ENCODE measurements around the gene FAM81B. TPM values are rescaled to one million over a fixed set of nuclear protein-coding genes. Genes with fewer than 3 reads are reported as not detected.
"Not testable (repeated sequence)": the region's sequence is repeated elsewhere in the genome, so short reads cannot be mapped to it uniquely, and the experiment has no call there.

Gene FAM81B
- total RNA-seq (ENCODE audit: low replicate concordance): not detected in 2 replicates

GRCh38 chr5:95390812-95391492 lies at the start of gene FAM81B:
Gene FAM81B, plus strand, starts transcription at chr5:95391366. Its CDS starts 24 bp downstream, at chr5:95391390.
- Mint-ChIP-seq H3K9me3 (no peaks in the 10 kb centered on the region), H3K4me3 (no peak within 1 kb of the TSS), H3K27me3 (ENCODE audit: insufficient read depth, low read depth) (peaks cover 2% of the 10 kb centered on the region), H3K4me1 (peaks cover 7% of the 10 kb centered on the region), H3K36me3 (no peaks in the 10 kb centered on the region), H3K27ac (peak within 1 kb of the TSS; percentile 92)
- no peaks in the 10 kb centered on the region for H3K79me2 ChIP-seq (ENCODE audit: low read depth)
- no peaks in the 10 kb centered on the region for H4K20me1 ChIP-seq (ENCODE audit: low read depth)
- H3K36me3 ChIP-seq: no peaks in the 10 kb centered on the region
- no peak within 1 kb of the TSS for H3K9ac ChIP-seq
- H3K9me3 ChIP-seq (ENCODE audit: low read depth): no peaks in the 10 kb centered on the region
- no peaks in the 10 kb centered on the region for H3K27me3 ChIP-seq
- no peak within 1 kb of the TSS for H3K4me3 ChIP-seq
- no peak for DNase-seq (ENCODE audit: low spot score)
- no peaks in the 10 kb centered on the region for H3K4me1 ChIP-seq
- no peaks in the 10 kb centered on the region for H3F3A ChIP-seq (ENCODE audit: low read depth)
- no peak within 1 kb of the TSS for H2AFZ ChIP-seq (replicated peaks)
- H3K27ac ChIP-seq: no peak within 1 kb of the TSS
- H3K4me2 ChIP-seq: no peak within 1 kb of the TSS
- TF ChIP-seq EZH2 (IDR thresholded peaks at IDR 0.05): no peak

- not testable (repeated sequence) for H3K36me3 Mint-ChIP-seq
Measured at GRCh38 chr5:95341444-95341843, 49.7 kb upstream of the FAM81B start.

GRCh38 chr5:95347506-95348120 lies 43.6 kb upstream of the FAM81B start:
- H3K4me2 ChIP-seq: no peak overlapping the region
- H3K9me3 Mint-ChIP-seq: no peaks in the 10 kb centered on the region
- no peaks in the 10 kb centered on the region for H3K79me2 ChIP-seq (ENCODE audit: low read depth)
- H4K20me1 ChIP-seq (ENCODE audit: low read depth): no peaks in the 10 kb centered on the region
- H3K27me3 ChIP-seq: no peaks in the 10 kb centered on the region
- no peak overlapping the region for H3K27ac Mint-ChIP-seq
- no peak overlapping the region for H3K4me3 ChIP-seq
- TF ChIP-seq EZH2 (IDR thresholded peaks at IDR 0.05): no peak
- TF ChIP-seq EZH2phosphoT487 (IDR thresholded peaks at IDR 0.05): no peak
- TF ChIP-seq CTCF (IDR thresholded peaks at IDR 0.05): no peak
- H3F3A ChIP-seq (ENCODE audit: low read depth): no peaks in the 10 kb centered on the region
- no peak for DNase-seq (ENCODE audit: low spot score)
- H3K36me3 Mint-ChIP-seq: no peaks in the 10 kb centered on the region
- H3K27me3 Mint-ChIP-seq (ENCODE audit: insufficient read depth, low read depth): no peaks in the 10 kb centered on the region
- H3K27ac ChIP-seq: no peak overlapping the region
- H3K36me3 ChIP-seq: no peaks in the 10 kb centered on the region
- H3K4me3 Mint-ChIP-seq: no peak overlapping the region
- H3K9ac ChIP-seq: no peak overlapping the region
- no peaks in the 10 kb centered on the region for H3K9me3 ChIP-seq (ENCODE audit: low read depth)
- H3K4me1 Mint-ChIP-seq: no peaks in the 10 kb centered on the region
- H2AFZ ChIP-seq (replicated peaks): peak overlapping the region; percentile 59
- no peaks in the 10 kb centered on the region for H3K4me1 ChIP-seq

More at GRCh38 chr5:95341444-95341843, 49.7 kb upstream of the FAM81B start:
- DNase-seq (ENCODE audit: low spot score); H3K4me3 ChIP-seq; H3K27me3 ChIP-seq; H3K4me1 Mint-ChIP-seq; H3K27ac ChIP-seq; H3K4me1 ChIP-seq; H3K4me2 ChIP-seq; H3K36me3 ChIP-seq; H2AFZ ChIP-seq (replicated peaks); H3K79me2 ChIP-seq (ENCODE audit: low read depth); H3K9ac ChIP-seq; H3K9me3 Mint-ChIP-seq; H3K4me3 Mint-ChIP-seq; H3K27me3 Mint-ChIP-seq (ENCODE audit: insufficient read depth, low read depth); H3K27ac Mint-ChIP-seq; H3F3A ChIP-seq (ENCODE audit: low read depth); H3K9me3 ChIP-seq (ENCODE audit: low read depth); H4K20me1 ChIP-seq (ENCODE audit: low read depth): not testable (repeated sequence)

- no peak overlapping the region for H3K27ac ChIP-seq
- H3K4me3 ChIP-seq: no peak overlapping the region
- TF ChIP-seq EZH2phosphoT487 (IDR thresholded peaks at IDR 0.05): no peak
- no peak for TF ChIP-seq EZH2 (IDR thresholded peaks at IDR 0.05)
- no peak for TF ChIP-seq CTCF (IDR thresholded peaks at IDR 0.05)
- Mint-ChIP-seq H3K9me3 (no peaks in the 10 kb centered on the region), H3K27me3 (ENCODE audit: insufficient read depth, low read depth) (no peaks in the 10 kb centered on the region), H3K4me1 (no peaks in the 10 kb centered on the region), H3K4me3 (no peak overlapping the region), H3K27ac (no peak overlapping the region), H3K36me3 (no peaks in the 10 kb centered on the region)
- no peaks in the 10 kb centered on the region for H3F3A ChIP-seq (ENCODE audit: low read depth)
- H2AFZ ChIP-seq (replicated peaks): peak overlapping the region; percentile 2
- H3K4me2 ChIP-seq: no peak overlapping the region
- no peaks in the 10 kb centered on the region for H3K36me3 ChIP-seq
- H3K79me2 ChIP-seq (ENCODE audit: low read depth): no peaks in the 10 kb centered on the region
- no peaks in the 10 kb centered on the region for H3K9me3 ChIP-seq (ENCODE audit: low read depth)
- H3K9ac ChIP-seq: no peak overlapping the region
- no peaks in the 10 kb centered on the region for H3K27me3 ChIP-seq
- DNase-seq (ENCODE audit: low spot score): no peak
- H3K4me1 ChIP-seq: no peaks in the 10 kb centered on the region
- H4K20me1 ChIP-seq (ENCODE audit: low read depth): no peaks in the 10 kb centered on the region
Measured at GRCh38 chr5:95350631-95351030, 40.5 kb upstream of the FAM81B start.

All from neural progenitor cell (in vitro differentiated cells).